H1 (cell line): Measurements from ENCODE around the gene CRABP2. TPM values are rescaled to one million over a fixed set of nuclear protein-coding genes. Genes with fewer than 3 reads are reported as not detected.
A peak's percentile ranks its signal among the peaks of the same experiment; 100 is the strongest.

ENCODE experiments used
- CTCF ChIA-PET: fragments of 300-600 bp; sonication (Branson Sonifier 250); formaldehyde crosslinking; loops from one replicate; lab custom pipeline; 2021; ENCODE audit not compliant: partially characterized antibody; lab: Charles Lee
- POLR2A ChIA-PET: fragments of 300-600 bp; sonication (Branson Sonifier 250); formaldehyde crosslinking; loops from one replicate; lab custom pipeline; 2021; ENCODE audit warnings: inconsistent platforms; ENCODE audit not compliant: partially characterized antibody; lab: Charles Lee
- DNase-seq, 2 experiments: peaks; one replicate each; pipeline versions ENCODE4 v3.0.0 to v3.0.0-alpha.2; 2010 to 2022; ENCODE audit warnings: low spot score in 2 of 2, low read depth in 1 of 2, mixed read lengths in 1 of 2
- FAIRE-seq: peaks from 2 replicates; lab custom pipeline; 2011; peaks lifted over from hg19 to GRCh38; lab: Jason Lieb, UNC
- H2AFZ ChIP-seq: 2 replicates; pipeline ENCODE4 v1.8.1; 2012; ENCODE audit warnings: low read length, inconsistent platforms
- H2AK5ac ChIP-seq: 2 replicates; pipeline ENCODE4 v1.6.1; 2013; ENCODE audit warnings: low read depth, low read length
- H2BK120ac ChIP-seq: replicated peaks from 2 replicates; pipeline ENCODE3; 2013; ENCODE audit warnings: low read depth, low read length, inconsistent platforms
- H2BK12ac ChIP-seq: 2 replicates; pipeline ENCODE4 v1.6.1; 2013; ENCODE audit warnings: low read depth, low read length
- H2BK15ac ChIP-seq: 2 replicates; pipeline ENCODE4 v1.6.1; 2013; ENCODE audit warnings: low read length
- H2BK20ac ChIP-seq: 2 replicates; pipeline ENCODE4 v1.6.1; 2013; ENCODE audit warnings: low read length
- H2BK5ac ChIP-seq: 2 replicates; pipeline ENCODE4 v1.6.1; 2013; ENCODE audit warnings: low read depth, low read length
- H3K14ac ChIP-seq: 2 replicates; pipeline ENCODE4 v1.6.1; 2013; ENCODE audit warnings: inconsistent platforms; ENCODE audit not compliant: insufficient read length
- H3K18ac ChIP-seq: 2 replicates; pipeline ENCODE4 v1.6.1; 2013; ENCODE audit warnings: low read length; ENCODE audit errors: extremely low read depth
- H3K23ac ChIP-seq: 2 replicates; pipeline ENCODE4 v1.6.1; 2013; ENCODE audit warnings: inconsistent platforms; ENCODE audit not compliant: insufficient read length
- H3K23me2 ChIP-seq: 2 replicates; pipeline ENCODE4 v1.6.1; 2013; ENCODE audit warnings: low read depth, low read length
- H3K27ac ChIP-seq: 2 replicates; pipeline ENCODE4 v1.6.1; 2011; ENCODE audit warnings: low read depth, low read length, inconsistent platforms
- H3K27me3 ChIP-seq, 4 experiments: replicated peaks in 1 of 4; 1 replicate in 1 of 4; 2 replicates in 3 of 4; pipeline versions ENCODE4 v1.6.1 to v1.8.1; 2011 to 2013; ENCODE audit warnings: low read length in 3 of 4, mild to moderate bottlenecking in 3 of 4, inconsistent platforms in 2 of 4, mixed read lengths in 2 of 4, moderate library complexity in 1 of 4; ENCODE audit not compliant: control insufficient read depth in 3 of 4, insufficient read depth in 3 of 4; ENCODE audit errors: extremely low read depth in 1 of 4
- H3K36me3 ChIP-seq, 4 experiments: 2 replicates each; pipeline versions ENCODE4 v1.6.1 to v1.8.1; 2011 to 2013; ENCODE audit warnings: mild to moderate bottlenecking in 4 of 4, low read length in 3 of 4, moderate library complexity in 2 of 4, control low read depth in 1 of 4, inconsistent platforms in 1 of 4; ENCODE audit not compliant: insufficient read depth in 4 of 4, control insufficient read depth in 2 of 4
- H3K4ac ChIP-seq: replicated peaks from 2 replicates; pipeline ENCODE3; 2013; ENCODE audit warnings: low read length, low read depth, mixed read lengths, inconsistent platforms; ENCODE audit not compliant: insufficient read length
- H3K4me1 ChIP-seq, 4 experiments: replicated peaks in 1 of 4; 1 replicate in 1 of 4; 2 replicates in 3 of 4; pipeline versions ENCODE4 v1.6.1 to v1.8.1; 2011 to 2013; ENCODE audit warnings: low read length in 3 of 4, inconsistent platforms in 2 of 4, mixed read lengths in 1 of 4; ENCODE audit not compliant: insufficient read depth in 4 of 4, control insufficient read depth in 3 of 4
- H3K4me2 ChIP-seq, 2 experiments: 2 replicates each; pipeline versions ENCODE4 v1.6.1 to v1.8.1; 2011 to 2013; ENCODE audit warnings: low read depth in 2 of 2, low read length in 2 of 2, control low read depth in 1 of 2, inconsistent platforms in 1 of 2, mild to moderate bottlenecking in 1 of 2; ENCODE audit not compliant: insufficient read depth in 1 of 2
- H3K4me3 ChIP-seq, 4 experiments: fragments of 200-600, 300-600 bp in 1 of 4; sonication (generic), shearing (Covaris generic), sonication (Bioruptor Twin) in 1 of 4; 2 replicates each; pipeline versions ENCODE4 v1.5.1 to v1.8.1; 2011 to 2016; ENCODE audit warnings: low read length in 4 of 4, low read depth in 3 of 4, control low read depth in 2 of 4, inconsistent platforms in 2 of 4, mild to moderate bottlenecking in 2 of 4, mixed read lengths in 1 of 4, moderate library complexity in 1 of 4; ENCODE audit not compliant: insufficient read depth in 2 of 4; ENCODE audit errors: extremely low read depth in 1 of 4
- H3K56ac ChIP-seq: replicated peaks from 2 replicates; pipeline ENCODE3; 2013; ENCODE audit warnings: low read depth, mild to moderate bottlenecking, mixed read lengths, low read length, inconsistent platforms; ENCODE audit not compliant: insufficient read length
- H3K79me1 ChIP-seq: 2 replicates; pipeline ENCODE4 v1.6.1; 2013; ENCODE audit warnings: low read depth, low read length, control low read depth
- H3K79me2 ChIP-seq, 2 experiments: 2 replicates each; pipeline versions ENCODE4 v1.6.1 to v1.8.1; 2012 to 2013; ENCODE audit warnings: low read length in 2 of 2, mild to moderate bottlenecking in 2 of 2, inconsistent platforms in 1 of 2; ENCODE audit not compliant: insufficient read depth in 2 of 2, control insufficient read depth in 1 of 2
- H3K9ac ChIP-seq, 4 experiments: replicated peaks in 1 of 4; 1 replicate in 1 of 4; 2 replicates in 3 of 4; pipeline versions ENCODE4 v1.6.1 to v1.8.1; 2011 to 2013; ENCODE audit warnings: low read depth in 3 of 4, low read length in 3 of 4, control low read depth in 2 of 4, mild to moderate bottlenecking in 2 of 4, moderate library complexity in 2 of 4, inconsistent platforms in 1 of 4; ENCODE audit errors: extremely low read depth in 1 of 4
- H3K9me3 ChIP-seq, 2 experiments: 2 replicates each; pipeline versions ENCODE4 v1.6.1 to v1.8.1; 2012 to 2013; ENCODE audit warnings: mild to moderate bottlenecking in 2 of 2, moderate library complexity in 2 of 2, control low read depth in 1 of 2, inconsistent platforms in 1 of 2, low read depth in 1 of 2, low read length in 1 of 2, mixed read lengths in 1 of 2; ENCODE audit not compliant: insufficient read depth in 2 of 2
- H4K20me1 ChIP-seq, 2 experiments: replicated peaks in 1 of 2; 2 replicates each; pipeline versions ENCODE3 to v1.8.1; 2011 to 2013; ENCODE audit warnings: inconsistent platforms in 2 of 2, low read length in 2 of 2, mild to moderate bottlenecking in 1 of 2; ENCODE audit not compliant: insufficient read depth in 2 of 2, control insufficient read depth in 1 of 2
- H4K5ac ChIP-seq: 2 replicates; pipeline ENCODE4 v1.6.1; 2013; ENCODE audit warnings: low read length, low read depth, mixed read lengths, inconsistent platforms; ENCODE audit not compliant: insufficient read length
- H4K8ac ChIP-seq: 2 replicates; pipeline ENCODE4 v1.8.0; 2013; ENCODE audit warnings: mild to moderate bottlenecking, moderate library complexity, low read length, inconsistent platforms; ENCODE audit not compliant: insufficient read depth; ENCODE audit errors: extremely low read depth
- H4K91ac ChIP-seq: replicated peaks from 2 replicates; pipeline ENCODE3; 2013; ENCODE audit warnings: low read length, mixed read lengths, inconsistent platforms; ENCODE audit not compliant: insufficient read length
- CREB1 ChIP-seq: IDR thresholded peaks from 2 replicates; pipeline ENCODE4 v1.6.1; 2012; ENCODE audit warnings: inconsistent platforms
- SRF ChIP-seq: IDR thresholded peaks from 2 replicates; pipeline ENCODE4 v1.6.1; 2011; ENCODE audit warnings: mild to moderate bottlenecking, low read depth, low read length, moderate library complexity
- TAF7 ChIP-seq: optimal IDR thresholded peaks from 2 replicates; pipeline ENCODE3; 2011; ENCODE audit warnings: low read depth, mild to moderate bottlenecking, inconsistent platforms, low read length, moderate library complexity, borderline replicate concordance
- ZNF274 ChIP-seq: IDR thresholded peaks from 2 replicates; pipeline ENCODE4 v1.7.0; 2012; ENCODE audit warnings: low read length, borderline replicate concordance; ENCODE audit errors: extremely low read depth
- WGBS, 2 experiments: shearing (Covaris generic) in 1 of 2; methylation state at CpG; one replicate each; pipeline versions ENCODE4 v1.1.6 to v1.1.7; 2013 to 2015; ENCODE audit warnings: low lambda C conversion rate in 2 of 2, mixed read lengths in 2 of 2, inconsistent platforms in 1 of 2, low coverage in 1 of 2, missing lambda C conversion rate in 1 of 2; ENCODE audit not compliant: insufficient replicate concordance in 2 of 2, insufficient coverage in 1 of 2, insufficient read length in 1 of 2; ENCODE audit errors: extremely low coverage in 1 of 2, missing lambda C conversion rate in 1 of 2; 5-methylcytosine and 5-hydroxymethylcytosine counted together
- polyA plus RNA-seq, 7 experiments: library from polyadenylated mRNA; depleted of rRNA in 3 of 7; stranded (reverse) in 5 of 7; unstranded in 2 of 7; fragments of >200 nt in 5 of 7; fragments of 200-250 nt in 2 of 7; gene quantifications; 1 replicate in 5 of 7; 2 replicates in 1 of 7; 4 replicates in 1 of 7; pipeline versions ENCODE4 v1.2.1 to v1.2.3, GENCODE V29; 2011 to 2013; ENCODE audit warnings: missing spikeins in 2 of 7, mixed read lengths in 2 of 7
- total RNA-seq: library from RNA; stranded (reverse); fragmentation: NEBNext Ultra II Directional; extraction: Animal tissue kit (Norgen Biotek cat#: 25700); gene quantifications from 2 replicates; pipeline ENCODE4 v1.2.1, GENCODE V29; 2021

The CRABP2 gene
- total and polyA plus RNA-seq, 2 of the 8 experiments (the other 6 are each of a cell fraction or from before 2014, with no cell fraction given) = 69.2 to 119 TPM

- Histone ChIP-seq H4K8ac (no peak overlapping the region), H2AK5ac (no peak overlapping the region), H3K23ac (no peak overlapping the region), H4K5ac (no peak overlapping the region), H3K27ac (peak overlapping the region; percentile 35; the same call in 1 of the 2 replicates), H3K18ac (no peak overlapping the region), H3K4me2 (no peak overlapping the region), H3K4me1 (peaks cover 31 to 45% (median 34%) of the 10 kb centered on the region in 4 experiments), H3K36me3 (peaks cover 13 to 33% (median 14%) of the 10 kb centered on the region in 4 experiments; a peak in 6 of 8 replicates), H2BK15ac (no peak overlapping the region), H3K79me2 (peaks cover 24 to 51% of the 10 kb centered on the region in 2 experiments), H4K91ac (no peak overlapping the region), H2AFZ (no peak overlapping the region), H3K79me1 (peaks cover 13% of the 10 kb centered on the region), H3K4ac (no peak overlapping the region), H2BK20ac (no peak overlapping the region), H3K9ac (no peak overlapping the region; a peak in 2 of 7 replicates), H3K14ac (no peak overlapping the region), H2BK12ac (no peak overlapping the region), H3K23me2 (peaks cover 10% of the 10 kb centered on the region), H2BK120ac (no peak overlapping the region), H4K20me1 (peaks cover 0 to 3% of the 10 kb centered on the region in 2 experiments), H3K4me3 (no peak overlapping the region), H3K56ac (no peak overlapping the region), H3K27me3 (no peaks in the 10 kb centered on the region), H2BK5ac (0 out of 2 replicates have a peak overlapping the region, but pooled peaks have one; percentile 18), H3K9me3 (no peaks in the 10 kb centered on the region)
- ChIA-PET CTCF (interaction anchor here (1.1 to 6.6 kb wide), 4 partner anchors 18 to 55 kb away, joined by 3 to 76 read pairs (median 14); partner anchors contain the start of genes ISG20L2, METTL25B and PRCC), POLR2A (interaction anchor here (0.7 to 10.7 kb wide), 3 partner anchors 14 to 109 kb away, joined by 3 to 214 read pairs (median 3); partner anchors contain the start of genes ISG20L2 and METTL25B)
- 94% methylated on average over 14 of the region's 14 CpGs; no CpG with 5 or more reads in 1 of the 2 experiments for WGBS, 2 experiments
- TF ChIP-seq ZNF274 (no peak), TAF7 (no peak), SRF (no peak), CREB1 (no peak)
- DNase-seq = no peak
- no peak for FAIRE-seq
Measured at GRCh38 chr1:156744786-156745419, 39.5 kb upstream of the CRABP2 start.
